CD14-positive monocyte (primary cell): ENCODE results near the gene MSI1. TPM values are rescaled to one million over a fixed set of nuclear protein-coding genes. Genes with fewer than 3 reads are reported as not detected.

Experiments used
- DNase-seq, 3 donors: peaks; one replicate each; pipeline ENCODE4 v3.0.0-alpha.2; 2011 to 2022
- H2AFZ ChIP-seq: 2 replicates; pipeline ENCODE4 v1.6.0; 2012; ENCODE audit warnings: mild to moderate bottlenecking, low read depth, low read length, inconsistent platforms; ENCODE audit not compliant: insufficient read depth, poor library complexity, severe bottlenecking
- H3K27ac ChIP-seq, 2 donors: 1 replicate in 1 of 2; 2 replicates in 1 of 2; pipeline ENCODE4 v1.5.1; 2012 to 2013; ENCODE audit warnings: low read length in 2 of 2, control low read depth in 1 of 2, inconsistent platforms in 1 of 2, low read depth in 1 of 2, mild to moderate bottlenecking in 1 of 2
- H3K27me3 ChIP-seq, 2 donors: one replicate each; pipeline versions ENCODE4 v1.6.0 to v1.6.1; 2011 to 2013; ENCODE audit warnings: low read length in 2 of 2; ENCODE audit not compliant: control insufficient read depth in 2 of 2, insufficient read depth in 2 of 2
- H3K36me3 ChIP-seq, 2 donors: replicated peaks in 1 of 2; 1 replicate in 1 of 2; 2 replicates in 1 of 2; pipeline versions ENCODE4 v1.5.1 to v1.6.1; 2012 to 2013; ENCODE audit warnings: low read length in 2 of 2, control low read depth in 1 of 2, inconsistent platforms in 1 of 2, mild to moderate bottlenecking in 1 of 2; ENCODE audit not compliant: insufficient read depth in 2 of 2, control insufficient read depth in 1 of 2
- H3K4me1 ChIP-seq, 2 donors: 1 replicate in 1 of 2; 2 replicates in 1 of 2; pipeline versions ENCODE4 v1.5.1 to v1.6.1; 2012 to 2013; ENCODE audit warnings: low read length in 2 of 2, control low read depth in 1 of 2, inconsistent platforms in 1 of 2, mild to moderate bottlenecking in 1 of 2, moderate library complexity in 1 of 2; ENCODE audit not compliant: insufficient read depth in 2 of 2, control insufficient read depth in 1 of 2
- H3K4me2 ChIP-seq: replicated peaks from 2 replicates; pipeline ENCODE3; 2012; ENCODE audit warnings: low read length, moderate library complexity, mild to moderate bottlenecking; ENCODE audit not compliant: poor library complexity, severe bottlenecking; ENCODE audit errors: extremely low read depth
- H3K4me3 ChIP-seq, 3 experiments: fragments of 200-600 bp in 1 of 3; sonication (generic) in 1 of 3; replicated peaks in 1 of 3; 1 replicate in 2 of 3; 2 replicates in 1 of 3; pipeline ENCODE4 v1.5.1; 2011 to 2013; ENCODE audit warnings: low read length in 3 of 3, mild to moderate bottlenecking in 3 of 3, control low read depth in 2 of 3, low read depth in 2 of 3, inconsistent platforms in 1 of 3, moderate library complexity in 1 of 3
- H3K79me2 ChIP-seq: 2 replicates; pipeline ENCODE4 v1.6.0; 2012; ENCODE audit warnings: mild to moderate bottlenecking, control low read depth, inconsistent platforms, low read length, moderate library complexity; ENCODE audit not compliant: insufficient read depth
- H3K9ac ChIP-seq: 2 replicates; pipeline ENCODE4 v1.6.0; 2017; ENCODE audit warnings: low read length, mild to moderate bottlenecking; ENCODE audit not compliant: insufficient read depth, poor library complexity, severe bottlenecking
- H3K9me3 ChIP-seq, 2 donors: replicated peaks in 1 of 2; 1 replicate in 1 of 2; 2 replicates in 1 of 2; pipeline versions ENCODE4 v1.5.1 to v1.6.1; 2012 to 2013; ENCODE audit warnings: low read length in 2 of 2, control low read depth in 1 of 2; ENCODE audit not compliant: control insufficient read depth in 1 of 2, insufficient read depth in 1 of 2
- H4K20me1 ChIP-seq: 2 replicates; pipeline ENCODE4 v1.6.0; 2012; ENCODE audit warnings: mild to moderate bottlenecking, low read length, control low read depth, moderate library complexity; ENCODE audit not compliant: insufficient read depth
- H3K27ac Mint-ChIP-seq, 7 donors: one replicate each; pipeline ENCODE4 v1.8.0; 2020; ENCODE audit warnings: mild to moderate bottlenecking in 7 of 7, mixed read lengths in 7 of 7, moderate library complexity in 6 of 7, inconsistent platforms in 2 of 7
- H3K27me3 Mint-ChIP-seq, 3 donors: one replicate each; pipeline ENCODE4 v1.8.0; 2021 to 2022; ENCODE audit warnings: low read depth in 3 of 3, mild to moderate bottlenecking in 3 of 3, mixed read lengths in 3 of 3, moderate library complexity in 3 of 3, inconsistent platforms in 1 of 3
- H3K36me3 Mint-ChIP-seq, 2 donors: one replicate each; pipeline ENCODE4 v1.8.0; 2020; ENCODE audit warnings: mixed read lengths in 2 of 2, inconsistent platforms in 1 of 2, mild to moderate bottlenecking in 1 of 2
- H3K4me1 Mint-ChIP-seq: one replicate; pipeline ENCODE4 v1.8.0; 2020; ENCODE audit warnings: mild to moderate bottlenecking, mixed read lengths
- H3K4me3 Mint-ChIP-seq, 2 donors: one replicate each; pipeline ENCODE4 v1.8.0; 2020; ENCODE audit warnings: mild to moderate bottlenecking in 2 of 2, mixed read lengths in 2 of 2, moderate library complexity in 1 of 2
- H3K9me3 Mint-ChIP-seq, 7 donors: one replicate each; pipeline ENCODE4 v1.8.0; 2020 to 2022; ENCODE audit warnings: mixed read lengths in 7 of 7, mild to moderate bottlenecking in 6 of 7, moderate library complexity in 6 of 7, inconsistent platforms in 2 of 7
- WGBS: methylation state at CpG from one replicate; pipeline ENCODE4 v1.1.5; 2013; ENCODE audit warnings: missing lambda C conversion rate; ENCODE audit not compliant: insufficient coverage; 5-methylcytosine and 5-hydroxymethylcytosine counted together
- intact Hi-C, 2 donors: fragments of 100-400 bp; cut with micrococcal nuclease; formaldehyde crosslinking; loops; one replicate each; pipeline versions ENCODE4 v1.15.0 to v1.15.1; 2023
- polyA plus RNA-seq, 3 donors: library from polyadenylated mRNA; depleted of rRNA in 1 of 3; unstranded in 2 of 3; stranded (reverse) in 1 of 3; fragments of 300-500 nt in 2 of 3; fragments of >200 nt in 1 of 3; fragmentation: Illumina TruSeq in 2 of 3; gene quantifications; 1 replicate in 2 of 3; 2 replicates in 1 of 3; pipeline ENCODE4 v1.2.3, GENCODE V29; 2012 to 2021
- TF ChIP-seq, protein P1 (sequence below): fragments of 200-600 bp; IDR thresholded peaks from one replicate; pipeline ENCODE4 v1.8.0; 2022; ENCODE audit warnings: antibody characterized with exemption, mild to moderate bottlenecking

The MSI1 gene
- polyA plus RNA-seq, 3 donors = not detected

DNA sequence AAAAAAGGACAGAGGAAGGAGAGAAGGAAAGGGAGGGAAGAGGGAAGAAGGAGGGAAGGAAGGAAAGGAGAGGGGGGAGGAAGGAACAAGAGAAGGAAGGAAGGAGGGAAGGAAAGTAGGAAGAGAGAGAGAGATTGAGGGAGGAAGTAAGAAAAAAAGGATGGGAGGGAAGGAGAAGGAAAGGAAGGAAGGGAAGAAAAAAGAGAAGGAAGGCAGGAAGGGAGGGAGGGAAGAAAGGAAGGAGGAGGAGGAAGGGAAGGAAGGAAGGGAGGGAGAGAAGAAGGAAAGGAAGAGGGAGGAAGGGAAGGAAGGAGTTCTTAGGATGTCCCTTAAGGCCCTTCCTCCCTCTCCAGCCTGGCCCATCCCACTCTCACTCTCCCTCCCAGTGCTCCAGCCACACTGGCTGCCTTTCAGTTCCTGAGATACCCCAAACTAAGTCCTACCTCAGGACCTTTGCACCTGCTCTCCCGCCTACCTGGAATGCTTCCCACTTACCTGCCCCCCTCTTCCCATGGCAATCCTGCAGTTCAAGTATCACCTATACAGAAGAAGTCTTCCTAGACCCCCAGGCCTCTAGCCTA is 21.7 kb upstream of the MSI1 start:
- Histone ChIP-seq H3K4me1 (no peaks in the 10 kb centered on the region), H3K79me2 (no peaks in the 10 kb centered on the region), H3K9ac (no peak overlapping the region), H2AFZ (no peak overlapping the region), H3K4me3 (no peak overlapping the region), H3K27ac (no peak overlapping the region), H3K27me3 (peaks cover 7 to 27% of the 10 kb centered on the region in 2 donors), H3K36me3 (no peaks in the 10 kb centered on the region), H3K9me3 (no peaks in the 10 kb centered on the region), H4K20me1 (no peaks in the 10 kb centered on the region), H3K4me2 (no peak overlapping the region)
- H3K27me3 Mint-ChIP-seq = peaks cover 19 to 57% (median 44%) of the 10 kb centered on the region in 3 donors
- 100% methylated on average over 1 of the region's 1 CpG for WGBS
- H3K36me3 Mint-ChIP-seq = no peaks in the 10 kb centered on the region
- intact Hi-C loops = no loop called here
- no peak overlapping the region for H3K4me3 Mint-ChIP-seq
- peak overlapping the region in 1 of 7 donors; percentile 35 for H3K27ac Mint-ChIP-seq
- no peak for DNase-seq
- peaks cover 1 to 7% (median 5%) of the 10 kb centered on the region in 7 donors for H3K9me3 Mint-ChIP-seq
- TF ChIP-seq, protein P1, sequence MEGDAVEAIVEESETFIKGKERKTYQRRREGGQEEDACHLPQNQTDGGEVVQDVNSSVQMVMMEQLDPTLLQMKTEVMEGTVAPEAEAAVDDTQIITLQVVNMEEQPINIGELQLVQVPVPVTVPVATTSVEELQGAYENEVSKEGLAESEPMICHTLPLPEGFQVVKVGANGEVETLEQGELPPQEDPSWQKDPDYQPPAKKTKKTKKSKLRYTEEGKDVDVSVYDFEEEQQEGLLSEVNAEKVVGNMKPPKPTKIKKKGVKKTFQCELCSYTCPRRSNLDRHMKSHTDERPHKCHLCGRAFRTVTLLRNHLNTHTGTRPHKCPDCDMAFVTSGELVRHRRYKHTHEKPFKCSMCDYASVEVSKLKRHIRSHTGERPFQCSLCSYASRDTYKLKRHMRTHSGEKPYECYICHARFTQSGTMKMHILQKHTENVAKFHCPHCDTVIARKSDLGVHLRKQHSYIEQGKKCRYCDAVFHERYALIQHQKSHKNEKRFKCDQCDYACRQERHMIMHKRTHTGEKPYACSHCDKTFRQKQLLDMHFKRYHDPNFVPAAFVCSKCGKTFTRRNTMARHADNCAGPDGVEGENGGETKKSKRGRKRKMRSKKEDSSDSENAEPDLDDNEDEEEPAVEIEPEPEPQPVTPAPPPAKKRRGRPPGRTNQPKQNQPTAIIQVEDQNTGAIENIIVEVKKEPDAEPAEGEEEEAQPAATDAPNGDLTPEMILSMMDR = no peak
- peaks cover 7% of the 10 kb centered on the region for H3K4me1 Mint-ChIP-seq

DNA sequence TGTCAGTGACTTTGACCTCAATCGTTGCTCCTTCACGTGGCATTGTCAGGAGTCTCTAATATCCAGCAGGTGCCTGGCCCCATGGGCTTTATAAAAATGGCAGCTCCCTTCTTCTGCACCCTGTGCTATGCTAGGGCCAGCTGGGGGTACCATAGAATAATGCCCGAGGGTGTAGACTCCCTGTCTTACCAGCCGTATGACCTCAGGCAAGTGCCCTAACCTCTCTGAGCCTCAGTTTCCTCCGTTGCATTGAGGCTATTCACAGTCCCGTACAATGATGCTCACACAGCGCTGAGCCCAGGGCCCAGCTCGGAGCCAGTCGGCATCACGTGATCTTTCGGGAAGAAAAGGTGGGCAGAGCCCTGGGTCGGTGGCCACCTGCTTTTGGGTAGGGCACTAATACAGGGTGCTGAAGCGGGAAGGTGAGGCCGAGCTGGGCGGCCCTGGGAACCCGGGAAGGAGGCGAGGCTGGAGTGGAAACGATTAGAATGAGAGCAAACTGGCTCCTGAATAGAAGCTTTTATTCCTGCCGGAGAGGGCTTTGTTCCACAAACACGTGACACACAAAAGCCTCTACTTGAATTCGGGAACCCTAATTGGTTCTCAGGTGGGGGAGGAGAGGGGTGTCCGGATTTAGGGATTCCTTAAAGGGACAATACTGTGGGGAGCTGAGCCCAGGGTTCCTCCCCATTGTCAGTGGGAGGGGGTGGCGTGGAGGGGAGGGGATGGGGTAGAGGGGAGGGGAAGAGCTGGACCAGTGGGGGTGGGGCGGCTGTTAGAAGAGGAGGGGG is 19.9 kb upstream of the MSI1 start:
- H3K4me3 Mint-ChIP-seq = peak overlapping the region in 1 of 2 donors; percentile 36
- Histone ChIP-seq H3K27me3 (peaks cover 7 to 18% of the 10 kb centered on the region in 2 donors), H3K4me2 (no peak overlapping the region), H2AFZ (no peak overlapping the region), H3K36me3 (no peaks in the 10 kb centered on the region), H3K4me3 (no peak overlapping the region), H4K20me1 (no peaks in the 10 kb centered on the region), H3K4me1 (no peaks in the 10 kb centered on the region), H3K79me2 (no peaks in the 10 kb centered on the region), H3K27ac (no peak overlapping the region), H3K9ac (no peak overlapping the region), H3K9me3 (no peaks in the 10 kb centered on the region)
- H3K9me3 Mint-ChIP-seq = peaks cover 1 to 7% (median 5%) of the 10 kb centered on the region in 7 donors
- 20% methylated on average over 17 of the region's 24 CpGs for WGBS
- H3K27ac Mint-ChIP-seq = no peak overlapping the region
- intact Hi-C loops = no loop called here
- no peak for DNase-seq
- no peaks in the 10 kb centered on the region for H3K36me3 Mint-ChIP-seq
- peaks cover 14 to 43% (median 40%) of the 10 kb centered on the region in 3 donors for H3K27me3 Mint-ChIP-seq
- peaks cover 3% of the 10 kb centered on the region for H3K4me1 Mint-ChIP-seq
- TF ChIP-seq, protein P1 = no peak
